Activated CD4-positive, alpha-beta T cell treated with anti-CD3 and anti-CD28 coated beads, Interleukin-2, amount 10 ng/mL, durations not matched to agents 24 days and 14 days (primary cell): ENCODE data around the gene MT1X. TPM values are rescaled to one million over a fixed set of nuclear protein-coding genes. Genes with fewer than 3 reads are reported as not detected.

Source experiments
- DNase-seq: peaks from one replicate; pipeline ENCODE4 v3.0.0; 2022
- H3K27ac Mint-ChIP-seq: one replicate; pipeline ENCODE4 v1.8.0; 2022; ENCODE audit warnings: mild to moderate bottlenecking, mixed read lengths
- H3K27me3 Mint-ChIP-seq: one replicate; pipeline ENCODE4 v1.8.0; 2022; ENCODE audit warnings: mixed read lengths
- H3K36me3 Mint-ChIP-seq: one replicate; pipeline ENCODE4 v1.8.0; 2022; ENCODE audit warnings: low read depth, mild to moderate bottlenecking, mixed read lengths
- H3K4me1 Mint-ChIP-seq: one replicate; pipeline ENCODE4 v1.8.0; 2021; ENCODE audit warnings: mixed read lengths
- H3K4me3 Mint-ChIP-seq: one replicate; pipeline ENCODE4 v1.8.0; 2022; ENCODE audit warnings: mild to moderate bottlenecking, moderate library complexity, mixed read lengths
- H3K9me3 Mint-ChIP-seq: one replicate; pipeline ENCODE4 v1.8.0; 2021; ENCODE audit warnings: mixed read lengths
- intact Hi-C: fragments of 100-400 bp; cut with micrococcal nuclease; formaldehyde crosslinking; loops from one replicate; pipeline ENCODE4 v1.15.1; 2023
- total RNA-seq: library from RNA; stranded (reverse); gene quantifications from 2 replicates; pipeline ENCODE4 v1.2.3, GENCODE V29; 2022

The MT1X gene
- total RNA-seq, 1 donor from 2014 or later: 62.7 TPM

- Mint-ChIP-seq H3K4me3 (no peak overlapping the region), H3K27me3 (peaks cover 55% of the 10 kb centered on the region)
- intact Hi-C loops: no loop called here
Observed at GRCh38 chr16:56645311-56645710, 37.0 kb upstream of the MT1X start.

GRCh38 chr16:56645838-56646237 is 36.4 kb upstream of the MT1X start:
- H3K9me3 Mint-ChIP-seq: no peaks in the 10 kb centered on the region
- no peaks in the 10 kb centered on the region for H3K36me3 Mint-ChIP-seq
- peaks cover 51% of the 10 kb centered on the region for H3K27me3 Mint-ChIP-seq
- no peak for DNase-seq
- H3K4me1 Mint-ChIP-seq: peaks cover 20% of the 10 kb centered on the region
- no peak overlapping the region for H3K4me3 Mint-ChIP-seq
- no peak overlapping the region for H3K27ac Mint-ChIP-seq
- intact Hi-C loops: no loop called here

More at GRCh38 chr16:56645311-56645710, 37.0 kb upstream of the MT1X start:
- no peak for DNase-seq
- no peaks in the 10 kb centered on the region for H3K9me3 Mint-ChIP-seq
- peaks cover 20% of the 10 kb centered on the region for H3K4me1 Mint-ChIP-seq
- no peaks in the 10 kb centered on the region for H3K36me3 Mint-ChIP-seq
- no peak overlapping the region for H3K27ac Mint-ChIP-seq

- Mint-ChIP-seq H3K4me1 (peaks cover 15% of the 10 kb centered on the region), H3K9me3 (no peaks in the 10 kb centered on the region), H3K27ac (no peak overlapping the region), H3K4me3 (no peak overlapping the region), H3K36me3 (no peaks in the 10 kb centered on the region), H3K27me3 (peaks cover 50% of the 10 kb centered on the region)
- intact Hi-C loops: no loop called here
- DNase-seq: no peak
Observed at GRCh38 chr16:56647641-56648431, 34.4 kb upstream of the MT1X start.

GRCh38 chr16:56649271-56649670 is 33.0 kb upstream of the MT1X start:
- no peak overlapping the region for H3K27ac Mint-ChIP-seq
- intact Hi-C loops: no loop called here
- no peaks in the 10 kb centered on the region for H3K9me3 Mint-ChIP-seq
- no peaks in the 10 kb centered on the region for H3K36me3 Mint-ChIP-seq
- peaks cover 3% of the 10 kb centered on the region for H3K4me1 Mint-ChIP-seq
- DNase-seq: no peak
- H3K27me3 Mint-ChIP-seq: peaks cover 51% of the 10 kb centered on the region
- H3K4me3 Mint-ChIP-seq: no peak overlapping the region

GRCh38 chr16:56649820-56650219 is 32.5 kb upstream of the MT1X start:
- Mint-ChIP-seq H3K4me3 (no peak overlapping the region), H3K9me3 (no peaks in the 10 kb centered on the region), H3K27ac (no peak overlapping the region), H3K27me3 (peaks cover 50% of the 10 kb centered on the region), H3K36me3 (no peaks in the 10 kb centered on the region), H3K4me1 (no peaks in the 10 kb centered on the region)
- intact Hi-C loops: no loop called here
- DNase-seq: no peak

- Mint-ChIP-seq H3K27ac (no peak within 1 kb of the TSS), H3K36me3 (no peaks in the 10 kb centered on the region), H3K9me3 (no peaks in the 10 kb centered on the region), H3K27me3 (peaks cover 41% of the 10 kb centered on the region), H3K4me1 (no peaks in the 10 kb centered on the region), H3K4me3 (no peak within 1 kb of the TSS)
- no peak for DNase-seq
- intact Hi-C loops: no loop called here
Observed at GRCh38 chr16:56651586-56651985, 30.7 kb upstream of the MT1X start, which contains the start of gene MT1B. TSS of gene MT1B (plus strand) at chr16:56651886. CDS start at chr16:56651954, 68 bp downstream.

- H3K4me1 Mint-ChIP-seq: peaks cover 4% of the 10 kb centered on the region
- no peaks in the 10 kb centered on the region for H3K9me3 Mint-ChIP-seq
- H3K27me3 Mint-ChIP-seq: peaks cover 34% of the 10 kb centered on the region
- no peak overlapping the region for H3K27ac Mint-ChIP-seq
- no peak overlapping the region for H3K4me3 Mint-ChIP-seq
- H3K36me3 Mint-ChIP-seq: no peaks in the 10 kb centered on the region
- intact Hi-C loops: no loop called here
- DNase-seq: no peak
Observed at GRCh38 chr16:56652600-56652999, 29.7 kb upstream of the MT1X start.

GRCh38 chr16:56653218-56653617 is 29.1 kb upstream of the MT1X start:
- no peak for DNase-seq
- Mint-ChIP-seq H3K36me3 (no peaks in the 10 kb centered on the region), H3K9me3 (no peaks in the 10 kb centered on the region), H3K27ac (no peak overlapping the region), H3K4me3 (no peak overlapping the region), H3K27me3 (peaks cover 30% of the 10 kb centered on the region), H3K4me1 (peaks cover 8% of the 10 kb centered on the region)
- intact Hi-C loops: no loop called here

GRCh38 chr16:56657555-56658326 is 24.5 kb upstream of the MT1X start, which contains the start of gene MT1F:
TSS of gene MT1F (plus strand) at chr16:56657959. CDS start at chr16:56658059, 100 bp downstream.
- no peaks in the 10 kb centered on the region for H3K9me3 Mint-ChIP-seq
- peak; percentile 87 for DNase-seq
- H3K27ac Mint-ChIP-seq: peak within 1 kb of the TSS; percentile 85
- peaks cover 3% of the 10 kb centered on the region for H3K36me3 Mint-ChIP-seq
- H3K4me1 Mint-ChIP-seq: peaks cover 18% of the 10 kb centered on the region
- intact Hi-C loops: loop anchor here (1.0 to 2.0 kb wide), 2 partner anchors 25 to 49 kb away; partner anchors contain the start of genes MT1X and MT2A
- peak within 1 kb of the TSS; percentile 92 for H3K4me3 Mint-ChIP-seq
- H3K27me3 Mint-ChIP-seq: peaks cover 14% of the 10 kb centered on the region

- Mint-ChIP-seq H3K9me3 (no peaks in the 10 kb centered on the region), H3K27ac (peak overlapping the region; percentile 85), H3K4me3 (peak overlapping the region; percentile 92), H3K36me3 (peaks cover 3% of the 10 kb centered on the region), H3K27me3 (peaks cover 11% of the 10 kb centered on the region), H3K4me1 (peaks cover 20% of the 10 kb centered on the region)
- no peak for DNase-seq
- intact Hi-C loops: no loop called here
Observed at GRCh38 chr16:56658327-56658875, 23.9 kb upstream of the MT1X start.

GRCh38 chr16:56662357-56663354 is 19.6 kb upstream of the MT1X start:
- Mint-ChIP-seq H3K36me3 (peaks cover 3% of the 10 kb centered on the region), H3K27ac (peak overlapping the region; percentile 86), H3K4me1 (peaks cover 27% of the 10 kb centered on the region), H3K4me3 (peak overlapping the region; percentile 85), H3K9me3 (no peaks in the 10 kb centered on the region), H3K27me3 (peaks cover 21% of the 10 kb centered on the region)
- intact Hi-C loops: loop anchor here (2.0 kb wide), 1 partner anchor 20 kb away; no protein-coding TSS in a partner anchor
- DNase-seq: peak; percentile 80

GRCh38 chr16:56664506-56664905 is 17.8 kb upstream of the MT1X start:
- peaks cover 36% of the 10 kb centered on the region for H3K4me1 Mint-ChIP-seq
- no peak overlapping the region for H3K27ac Mint-ChIP-seq
- intact Hi-C loops: no loop called here
- peaks cover 36% of the 10 kb centered on the region for H3K27me3 Mint-ChIP-seq
- peaks cover 5% of the 10 kb centered on the region for H3K36me3 Mint-ChIP-seq
- H3K4me3 Mint-ChIP-seq: no peak overlapping the region
- no peak for DNase-seq
- H3K9me3 Mint-ChIP-seq: no peaks in the 10 kb centered on the region
